Measurements from ENCODE around the gene ZNF593OS. TPM values are rescaled to one million over a fixed set of nuclear protein-coding genes. Genes with fewer than 3 reads are reported as not detected.

The ZNF593OS gene
- total and polyA plus RNA-seq, 2 experiments from 2014 or later = 0.10 to 0.45 TPM

DNA sequence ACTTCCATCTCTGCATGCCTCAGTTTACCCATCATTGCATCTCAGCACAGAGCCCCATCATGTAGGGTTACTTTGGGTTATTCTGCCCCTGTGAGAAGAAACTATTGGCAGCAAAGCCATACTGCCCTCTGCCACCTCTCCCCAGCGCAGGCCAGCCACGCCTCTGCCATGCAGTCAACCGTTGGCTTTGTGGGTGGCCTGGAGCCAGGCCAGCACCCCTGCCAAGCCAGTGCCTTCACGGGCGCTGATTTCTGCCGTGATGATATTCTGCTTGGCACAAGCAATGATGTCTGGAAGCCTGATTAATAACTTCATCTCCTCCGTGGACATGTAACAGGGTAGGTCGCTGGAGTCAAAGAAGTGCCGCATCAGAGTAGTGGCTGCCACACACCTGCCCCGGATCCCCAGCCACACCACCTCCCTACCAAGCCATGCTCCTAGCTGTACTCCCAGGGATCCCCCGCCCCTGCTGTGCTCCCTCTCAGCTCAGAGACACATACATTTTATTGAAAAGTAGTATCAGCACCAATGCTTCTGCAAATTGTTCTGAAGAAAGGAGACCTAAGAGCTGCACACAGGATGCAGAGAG, 47.4 kb upstream of the ZNF593OS start:
- Histone ChIP-seq H3K4me1 (ENCODE audit: insufficient read depth) (no peaks in the 10 kb centered on the region), H3K9me3 (ENCODE audit: low read depth) (no peaks in the 10 kb centered on the region), H4K20me1 (ENCODE audit: insufficient read depth, poor library complexity, severe bottlenecking) (no peaks in the 10 kb centered on the region), H2AFZ (no peak overlapping the region), H3K79me2 (no peaks in the 10 kb centered on the region), H3K36me3 (replicated peaks; ENCODE audit: insufficient read depth, low read depth) (no peaks in the 10 kb centered on the region), H3K4me3 (no peak overlapping the region), H3K27ac (no peak overlapping the region), H3K9me2 (replicated peaks; ENCODE audit: insufficient read depth) (no peaks in the 10 kb centered on the region), H3K4me2 (no peak overlapping the region), H3K27me3 (no peaks in the 10 kb centered on the region)
- DNase-seq (ENCODE audit: low spot score) = no peak
- no peak for TF ChIP-seq EZH2 (IDR thresholded peaks at IDR 0.05; ENCODE audit: borderline replicate concordance)
- no peak for TF ChIP-seq EZH2phosphoT487 (IDR thresholded peaks at IDR 0.05; ENCODE audit: low read depth, severe bottlenecking, unreplicated experiment)
- TF ChIP-seq, protein P1, sequence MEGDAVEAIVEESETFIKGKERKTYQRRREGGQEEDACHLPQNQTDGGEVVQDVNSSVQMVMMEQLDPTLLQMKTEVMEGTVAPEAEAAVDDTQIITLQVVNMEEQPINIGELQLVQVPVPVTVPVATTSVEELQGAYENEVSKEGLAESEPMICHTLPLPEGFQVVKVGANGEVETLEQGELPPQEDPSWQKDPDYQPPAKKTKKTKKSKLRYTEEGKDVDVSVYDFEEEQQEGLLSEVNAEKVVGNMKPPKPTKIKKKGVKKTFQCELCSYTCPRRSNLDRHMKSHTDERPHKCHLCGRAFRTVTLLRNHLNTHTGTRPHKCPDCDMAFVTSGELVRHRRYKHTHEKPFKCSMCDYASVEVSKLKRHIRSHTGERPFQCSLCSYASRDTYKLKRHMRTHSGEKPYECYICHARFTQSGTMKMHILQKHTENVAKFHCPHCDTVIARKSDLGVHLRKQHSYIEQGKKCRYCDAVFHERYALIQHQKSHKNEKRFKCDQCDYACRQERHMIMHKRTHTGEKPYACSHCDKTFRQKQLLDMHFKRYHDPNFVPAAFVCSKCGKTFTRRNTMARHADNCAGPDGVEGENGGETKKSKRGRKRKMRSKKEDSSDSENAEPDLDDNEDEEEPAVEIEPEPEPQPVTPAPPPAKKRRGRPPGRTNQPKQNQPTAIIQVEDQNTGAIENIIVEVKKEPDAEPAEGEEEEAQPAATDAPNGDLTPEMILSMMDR (IDR thresholded peaks at IDR 0.05; ENCODE audit: poor library complexity) = no peak
- 96% methylated on average over 11 of the region's 11 CpGs for WGBS (ENCODE audit: low lambda C conversion rate, missing lambda C conversion rate)

GRCh38 chr1:26215246-26215645, 43.6 kb upstream of the ZNF593OS start:
- Histone ChIP-seq H3K27ac (no peak overlapping the region), H3K9me2 (replicated peaks; ENCODE audit: insufficient read depth) (no peaks in the 10 kb centered on the region), H4K20me1 (ENCODE audit: insufficient read depth, poor library complexity, severe bottlenecking) (no peaks in the 10 kb centered on the region), H3K4me3 (no peak overlapping the region), H3K4me2 (no peak overlapping the region), H3K9me3 (ENCODE audit: low read depth) (no peaks in the 10 kb centered on the region), H3K4me1 (ENCODE audit: insufficient read depth) (no peaks in the 10 kb centered on the region), H2AFZ (no peak overlapping the region), H3K79me2 (no peaks in the 10 kb centered on the region), H3K36me3 (replicated peaks; ENCODE audit: insufficient read depth, low read depth) (no peaks in the 10 kb centered on the region), H3K27me3 (no peaks in the 10 kb centered on the region)
- no peak for DNase-seq (ENCODE audit: low spot score)
- TF ChIP-seq EZH2 (IDR thresholded peaks at IDR 0.05; ENCODE audit: borderline replicate concordance) (no peak), EZH2phosphoT487 (IDR thresholded peaks at IDR 0.05; ENCODE audit: low read depth, severe bottlenecking, unreplicated experiment) (no peak)
- TF ChIP-seq, protein P1 (IDR thresholded peaks at IDR 0.05; ENCODE audit: poor library complexity) = no peak
- 52% methylated on average over 3 of the region's 3 CpGs for WGBS (ENCODE audit: low lambda C conversion rate, missing lambda C conversion rate)

- DNase-seq (ENCODE audit: low spot score) = no peak
- Histone ChIP-seq H3K4me3 (no peak overlapping the region), H3K9me3 (ENCODE audit: low read depth) (no peaks in the 10 kb centered on the region), H3K9me2 (replicated peaks; ENCODE audit: insufficient read depth) (no peaks in the 10 kb centered on the region), H3K27ac (no peak overlapping the region), H3K36me3 (replicated peaks; ENCODE audit: insufficient read depth, low read depth) (no peaks in the 10 kb centered on the region), H2AFZ (no peak overlapping the region), H3K4me1 (ENCODE audit: insufficient read depth) (no peaks in the 10 kb centered on the region), H4K20me1 (ENCODE audit: insufficient read depth, poor library complexity, severe bottlenecking) (no peaks in the 10 kb centered on the region), H3K79me2 (no peaks in the 10 kb centered on the region), H3K4me2 (no peak overlapping the region), H3K27me3 (no peaks in the 10 kb centered on the region)
- TF ChIP-seq EZH2phosphoT487 (IDR thresholded peaks at IDR 0.05; ENCODE audit: low read depth, severe bottlenecking, unreplicated experiment) = no peak
- TF ChIP-seq, protein P1 (IDR thresholded peaks at IDR 0.05; ENCODE audit: poor library complexity) = no peak
- no peak for TF ChIP-seq EZH2 (IDR thresholded peaks at IDR 0.05; ENCODE audit: borderline replicate concordance)
- 83% methylated on average over 6 of the region's 6 CpGs for WGBS (ENCODE audit: low lambda C conversion rate, missing lambda C conversion rate)
These were observed 41.8 kb upstream of the ZNF593OS start for GRCh38 chr1:26213335-26213905.
